GM19452 (cell line): ENCODE results near the gene SDK1.
"Not testable (repeated sequence)": the region's sequence is repeated elsewhere in the genome, so short reads cannot be mapped to it uniquely, and the experiment has no call there.

Experiments used
- ATAC-seq: cut with Tn5 transposase; IDR thresholded peaks from one replicate; pipeline ENCODE4 v1.9.1; 2021; ENCODE audit not compliant: unreplicated experiment

SDK1 gene

DNA sequence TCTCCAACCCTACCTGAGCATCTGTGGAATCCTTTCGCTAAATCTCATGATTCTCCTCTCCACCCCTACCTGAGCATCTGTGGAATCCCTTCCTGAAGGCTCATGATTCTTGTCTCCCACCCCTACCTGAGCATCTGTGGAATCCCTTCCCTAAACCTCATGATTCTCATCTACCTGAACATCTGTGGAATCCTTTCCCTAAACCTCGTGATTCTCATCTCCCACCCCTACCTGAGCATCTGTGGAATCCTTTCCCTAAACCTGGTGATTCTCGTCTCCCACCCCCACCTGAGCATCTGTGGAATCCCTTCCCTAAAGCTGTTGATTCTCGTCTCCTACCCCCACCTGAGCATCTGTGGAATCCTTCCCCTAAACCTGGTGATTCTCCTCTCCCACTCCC lies 342.0 kb downstream of the SDK1 start:
- no peak for ATAC-seq

DNA sequence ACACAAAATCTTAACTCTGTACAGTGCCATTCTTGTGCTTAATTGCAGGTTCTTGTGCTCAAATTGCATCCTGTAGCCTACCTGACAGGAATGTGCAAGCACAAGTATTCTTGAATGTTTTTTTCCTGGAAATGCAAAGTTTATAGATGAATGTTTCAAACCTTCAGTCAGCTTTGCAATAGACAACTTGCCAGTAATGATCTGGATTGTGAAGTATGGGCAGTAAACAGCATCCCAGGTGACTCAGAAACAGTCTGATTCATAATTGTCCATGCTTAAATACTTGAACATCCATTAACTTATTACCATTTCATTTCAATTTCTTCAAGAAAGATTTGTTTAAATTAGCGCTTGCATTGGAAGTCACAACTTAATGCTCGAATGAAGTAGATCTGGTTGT lies 347.2 kb downstream of the SDK1 start:
- ATAC-seq, result no peak

DNA sequence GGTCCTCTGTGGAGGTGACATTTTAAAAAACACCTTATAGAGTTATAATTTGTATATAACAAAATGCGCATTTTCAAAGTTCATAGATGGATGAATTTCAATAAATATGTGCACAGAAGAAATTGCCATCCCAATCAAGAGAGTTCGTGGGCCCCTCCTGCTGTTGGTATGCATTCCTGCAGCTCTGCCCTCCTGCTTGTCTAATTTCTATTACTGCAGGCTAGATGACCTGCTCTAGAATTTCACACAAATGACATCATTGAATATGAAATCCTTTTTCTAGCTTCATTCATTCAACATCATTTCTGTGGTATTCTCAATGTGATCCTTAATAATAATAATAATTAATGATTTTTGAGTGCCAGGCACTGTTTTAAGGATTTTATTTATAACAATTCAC lies 348.2 kb downstream of the SDK1 start:
- no peak for ATAC-seq

GRCh38 chr7:3649678-3650440 lies 348.8 kb downstream of the SDK1 start:
- no peak for ATAC-seq

DNA sequence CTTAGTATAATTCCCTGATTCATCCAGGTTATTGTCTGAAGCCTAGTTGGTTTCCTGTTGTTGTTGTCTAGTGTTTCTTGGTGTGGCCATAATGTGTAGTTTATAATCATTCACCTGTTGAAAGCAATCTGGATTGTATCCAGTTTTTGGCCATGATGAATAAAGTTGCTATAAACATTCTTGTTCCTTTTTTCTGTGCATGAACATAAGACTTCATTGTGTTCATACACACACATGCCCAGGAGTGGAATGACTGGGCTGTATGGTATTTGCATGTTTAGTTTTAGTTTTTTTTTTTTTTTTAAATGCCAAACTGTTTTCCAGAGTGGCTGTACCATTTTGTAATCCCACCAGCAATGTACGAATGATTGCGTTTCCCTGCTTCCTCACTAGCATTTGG lies 349.8 kb downstream of the SDK1 start:
- ATAC-seq, result no peak

DNA sequence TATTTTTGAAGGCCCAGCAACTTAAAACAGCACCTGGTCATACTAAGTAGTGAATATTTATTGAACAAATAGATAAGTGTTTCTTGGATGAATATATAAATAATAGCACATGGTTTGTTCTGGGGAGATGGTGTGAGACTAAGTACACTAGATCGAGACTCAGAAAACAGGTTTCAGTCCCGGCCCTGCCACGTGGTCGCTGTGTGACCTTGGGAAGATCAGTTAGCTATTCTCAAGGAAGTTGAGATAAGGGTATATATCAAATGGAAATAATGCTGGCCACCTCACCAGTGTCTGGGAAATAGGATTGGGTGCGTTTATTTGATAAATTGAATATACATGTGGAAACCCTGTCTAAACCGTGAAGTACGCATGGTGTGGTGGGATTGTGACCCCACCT lies 354.6 kb downstream of the SDK1 start:
- no peak for ATAC-seq

DNA sequence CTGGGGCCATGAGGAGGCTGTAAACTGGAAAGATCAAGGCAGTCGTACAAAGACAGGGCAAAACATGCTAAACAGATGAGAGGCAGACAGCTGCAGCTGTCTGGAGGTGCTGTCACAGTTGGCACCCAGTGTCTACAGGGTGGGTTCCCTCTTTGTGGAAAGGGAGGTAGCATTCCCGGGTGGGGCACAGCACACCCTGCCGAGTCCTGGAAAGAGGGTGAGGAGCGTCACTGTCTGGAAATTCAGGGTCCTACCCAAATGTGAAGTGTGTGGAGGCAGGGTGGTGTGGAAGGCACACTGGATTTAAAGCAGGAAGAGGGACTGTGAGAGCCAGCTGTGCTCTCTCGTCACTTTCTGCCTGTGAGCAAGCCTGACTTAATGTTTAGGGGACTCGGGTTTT lies 356.2 kb downstream of the SDK1 start:
- ATAC-seq, result no peak

GRCh38 chr7:3668743-3669142 lies 367.7 kb downstream of the SDK1 start:
- ATAC-seq, result no peak

DNA sequence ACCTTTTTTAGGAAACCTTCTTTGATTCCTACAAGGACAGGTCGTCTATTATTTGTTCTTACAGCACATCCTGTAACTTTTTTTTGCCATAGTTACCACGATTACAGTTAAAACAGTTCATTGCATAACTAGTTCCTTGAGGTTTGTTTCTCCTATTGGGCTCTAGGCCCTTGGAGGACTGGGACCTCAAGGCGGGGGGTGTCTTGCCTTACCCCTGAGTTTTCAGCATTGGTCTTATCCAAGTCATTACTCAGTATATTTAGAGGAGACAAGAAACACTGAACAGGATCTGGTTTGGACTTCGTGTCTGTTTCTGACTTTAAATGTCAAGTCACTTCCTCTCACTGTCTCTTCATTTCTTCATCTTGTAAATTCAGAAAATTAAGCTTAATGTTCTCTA lies 369.8 kb downstream of the SDK1 start:
- ATAC-seq, result no peak

- ATAC-seq, result no peak
Measured at GRCh38 chr7:3673524-3673923, 372.5 kb downstream of the SDK1 start.

DNA sequence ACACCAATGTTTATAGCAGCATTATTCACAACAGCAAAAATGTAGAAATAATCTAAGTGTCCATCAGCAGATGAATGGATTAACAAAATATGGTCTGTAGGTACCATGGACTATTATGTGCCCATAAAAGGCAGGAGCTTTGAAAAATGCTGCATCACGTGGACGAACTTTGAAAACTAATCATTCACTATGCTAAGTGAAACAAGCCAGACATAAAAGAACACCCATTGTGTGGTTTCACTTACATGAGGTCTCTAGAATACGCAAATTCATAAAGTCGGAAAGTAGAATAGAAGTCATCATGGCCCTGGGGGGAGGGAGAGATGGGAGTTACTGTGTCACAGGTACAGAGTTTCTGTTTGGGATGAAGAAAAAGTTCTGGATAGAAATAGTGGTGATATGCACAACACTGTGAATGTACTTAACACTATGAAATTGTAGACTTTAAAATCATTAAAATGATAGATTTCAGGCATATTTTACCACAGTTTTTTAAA lies 377.3 kb downstream of the SDK1 start:
- no peak for ATAC-seq

DNA sequence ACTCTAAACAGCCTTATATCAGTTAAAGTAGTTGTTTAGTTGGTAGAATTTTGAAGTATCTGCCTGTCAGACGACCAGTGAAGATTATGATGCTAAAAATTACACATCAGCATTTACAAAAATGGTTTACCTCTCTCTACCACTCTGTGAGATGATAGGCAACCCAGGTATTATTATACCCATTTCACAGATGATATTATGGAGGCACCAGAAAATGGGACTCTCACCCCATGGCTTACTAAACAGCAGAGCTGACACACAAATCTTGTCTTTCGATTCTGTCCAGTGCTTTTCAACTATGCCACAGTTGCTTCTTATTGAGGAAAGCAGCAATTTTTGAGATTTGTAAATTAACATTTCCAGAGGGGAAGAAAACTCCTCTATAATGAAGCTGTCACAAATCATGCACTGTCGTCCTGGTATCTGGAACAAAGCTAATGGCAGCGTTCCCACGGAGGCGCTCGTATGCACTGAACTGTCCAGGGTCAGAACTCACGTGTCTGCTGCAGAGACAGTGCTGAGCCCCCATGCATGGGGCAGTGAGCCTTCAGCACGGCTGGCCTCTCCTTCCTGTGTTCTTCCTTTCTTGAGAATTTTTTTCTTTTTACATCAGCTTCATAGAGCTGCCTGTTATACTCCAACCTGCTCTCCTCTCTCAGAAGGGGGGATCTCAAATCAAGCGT lies 381.1 kb downstream of the SDK1 start:
- ATAC-seq, result no peak

- no peak for ATAC-seq
Measured at GRCh38 chr7:3683546-3684539, 382.8 kb downstream of the SDK1 start.

DNA sequence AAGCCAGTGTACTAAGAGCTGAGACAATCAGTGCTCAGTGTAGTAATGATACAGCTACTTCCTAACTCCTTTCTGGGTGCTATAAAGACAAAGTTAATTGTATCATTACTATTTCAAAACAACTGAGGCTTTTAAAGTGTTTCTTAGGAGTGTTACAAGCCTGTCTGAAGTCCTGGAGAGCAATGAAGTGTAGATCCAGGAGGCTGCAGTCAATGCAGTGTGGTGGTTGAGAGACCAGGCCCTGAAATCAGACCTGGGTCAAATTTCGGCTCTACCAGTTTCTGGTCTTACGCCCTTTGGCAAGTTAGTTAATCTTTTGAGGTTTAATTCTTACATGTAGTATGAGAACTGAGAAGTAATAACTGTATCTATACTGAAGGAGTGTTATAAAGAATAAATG lies 387.0 kb downstream of the SDK1 start:
- ATAC-seq, result no peak

DNA sequence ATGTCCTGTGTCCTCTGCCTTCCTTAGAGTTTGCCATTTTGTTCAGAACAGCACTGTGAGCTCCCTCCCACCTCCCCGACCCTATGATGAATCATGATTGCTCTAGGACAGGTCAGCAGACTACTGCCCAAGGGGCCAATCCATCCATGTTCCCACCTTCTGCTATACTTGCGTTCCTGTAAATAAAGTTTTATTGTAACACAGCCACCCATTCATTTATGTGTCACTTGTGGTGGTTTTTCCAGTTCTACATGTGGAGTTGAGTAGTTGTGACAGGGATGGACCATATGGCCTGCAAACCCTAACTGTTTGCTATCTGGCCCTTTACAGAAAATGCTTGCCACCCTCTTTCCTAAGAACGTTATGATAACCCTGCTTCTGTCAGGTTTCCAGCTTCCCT lies 387.8 kb downstream of the SDK1 start:
- ATAC-seq, result no peak

DNA sequence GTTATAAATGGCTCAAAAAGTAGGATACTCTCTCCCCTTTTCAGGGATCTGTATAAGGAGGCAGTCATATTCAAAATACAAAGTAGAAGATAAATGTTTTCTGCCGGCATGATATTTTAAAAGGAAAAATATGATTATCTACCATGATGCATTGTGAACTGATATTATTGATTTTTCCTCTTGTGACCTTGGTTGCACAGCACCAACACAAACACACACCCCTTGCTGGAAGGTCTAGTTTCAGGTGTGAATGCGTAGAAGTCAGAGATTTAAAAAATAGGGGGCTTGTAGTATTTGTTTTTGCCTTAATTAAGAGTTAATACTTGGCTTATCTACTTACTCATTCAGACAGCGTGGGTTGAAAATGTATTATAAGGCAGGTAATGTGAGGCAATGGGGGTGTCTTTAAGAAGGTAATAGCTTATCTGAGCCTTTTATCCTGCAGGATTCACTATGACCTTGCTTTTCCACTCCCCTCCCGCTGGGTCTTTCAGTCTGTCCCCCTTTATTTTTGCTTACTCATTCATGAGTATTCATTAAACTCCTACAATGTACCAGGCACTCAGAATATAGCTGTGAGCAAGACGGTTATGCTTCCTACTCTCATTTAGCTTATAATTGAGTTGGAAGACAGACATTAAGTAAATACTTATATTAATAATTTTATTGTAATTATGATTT lies 390.6 kb downstream of the SDK1 start:
- no peak for ATAC-seq

DNA sequence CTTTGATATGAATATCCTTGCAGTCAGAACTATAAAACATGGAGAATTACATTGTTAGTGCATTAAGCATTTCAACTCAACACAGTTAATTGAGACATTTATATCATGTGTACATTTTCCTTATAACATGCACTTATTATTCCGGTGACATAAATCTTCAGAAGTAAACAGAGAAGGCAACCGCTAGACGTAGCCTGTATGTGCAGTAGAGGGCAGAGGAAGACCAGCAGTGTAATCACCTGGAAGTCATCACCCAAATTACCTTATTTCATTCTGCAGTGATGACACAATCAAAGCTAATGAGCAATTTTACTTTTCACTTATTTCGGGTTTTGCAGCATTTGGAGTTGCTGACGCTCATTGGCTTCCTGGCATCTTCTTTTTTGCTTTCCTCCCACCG lies 394.6 kb downstream of the SDK1 start:
- no peak for ATAC-seq

DNA sequence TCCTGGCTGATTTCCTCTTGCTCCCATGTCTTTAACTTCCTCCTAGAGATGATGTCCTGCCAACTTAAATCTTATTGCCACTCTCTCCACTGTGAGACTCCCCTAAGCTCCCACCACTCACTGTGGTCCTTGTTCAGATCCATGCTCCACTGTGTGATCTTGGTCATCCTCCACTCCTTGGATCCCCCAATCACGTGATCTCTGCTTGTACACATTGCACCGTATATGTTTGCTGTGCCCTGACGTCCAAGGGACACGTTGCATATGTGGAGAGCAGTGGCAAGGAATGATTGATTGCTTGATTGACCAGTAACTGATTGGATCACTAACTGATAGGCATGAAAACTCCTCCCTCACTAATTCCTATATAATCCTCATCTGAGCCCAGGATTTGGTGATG lies 395.1 kb downstream of the SDK1 start:
- ATAC-seq, result no peak

GRCh38 chr7:3697472-3697871 lies 396.4 kb downstream of the SDK1 start:
- no peak for ATAC-seq

DNA sequence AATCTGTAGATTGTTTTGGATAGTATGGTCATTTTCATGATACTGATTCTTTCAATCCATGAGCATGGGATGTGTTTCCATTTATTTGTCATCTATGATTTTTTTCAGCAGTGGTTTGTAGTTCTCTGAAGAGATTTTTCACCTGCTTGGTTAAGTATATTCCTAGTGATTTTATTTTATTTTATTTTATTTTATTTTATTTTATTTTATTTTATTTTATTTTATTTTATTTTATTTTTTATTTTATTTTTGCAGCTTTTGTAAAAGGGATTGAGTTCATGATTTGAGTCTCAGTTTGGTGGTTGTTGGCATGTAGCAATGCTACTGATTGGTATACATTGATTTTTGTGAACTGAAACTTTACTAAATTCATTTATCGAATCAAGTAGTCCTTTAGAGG lies 404.2 kb downstream of the SDK1 start:
- ATAC-seq, result no peak

GRCh38 chr7:3706091-3706490 lies 405.0 kb downstream of the SDK1 start:
- ATAC-seq, result not testable (repeated sequence)
